ENCODE data around the gene PAM16. TPM values are rescaled to one million over a fixed set of nuclear protein-coding genes. Genes with fewer than 3 reads are reported as not detected.

Gene PAM16
- total RNA-seq, 3 donors from 2014 or later (not counting 1 experiment from before 2014, with no cell fraction given) = 29.4 to 42.7 (median 39.0) TPM

DNA sequence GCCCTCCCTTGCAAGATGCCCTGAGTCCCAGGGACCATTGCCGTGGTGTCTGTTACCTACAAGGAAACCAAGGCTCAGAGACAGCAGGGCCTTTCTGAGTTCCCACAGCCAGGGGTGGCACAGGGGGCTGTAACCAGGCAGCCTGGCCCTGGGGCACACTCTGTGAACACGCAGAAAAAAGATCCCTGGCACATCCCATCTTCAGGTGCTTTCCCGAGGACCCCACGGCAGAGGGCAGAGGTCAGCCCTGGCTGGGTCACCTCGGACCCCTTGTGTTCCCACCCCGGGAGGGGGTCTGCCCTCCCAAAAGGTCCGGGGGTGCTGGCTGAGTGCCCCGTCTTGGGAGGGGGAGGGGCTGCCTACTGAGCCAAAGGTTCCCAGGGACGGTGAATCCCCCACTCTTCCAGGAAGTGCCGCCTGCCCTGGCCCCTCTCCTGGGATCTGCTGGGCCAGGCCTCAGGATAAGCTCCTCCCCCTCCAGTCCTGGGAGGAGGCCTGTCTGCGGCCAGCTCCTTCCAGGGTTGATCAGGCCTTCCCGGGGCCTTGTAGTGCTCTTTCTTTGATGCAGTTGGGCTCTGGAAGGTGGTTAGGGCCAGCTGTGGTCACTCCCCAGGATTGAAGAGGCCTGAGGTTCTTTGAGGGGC is 27.2 kb downstream of the PAM16 start:
- 90% methylated on average over 12 of the region's 12 CpGs for WGBS (ENCODE audit: insufficient coverage)
- Mint-ChIP-seq H3K27ac (no peak overlapping the region), H3K36me3 (no peaks in the 10 kb centered on the region), H3K4me1 (peaks cover 0 to 12% of the 10 kb centered on the region in 2 donors), H3K27me3 (ENCODE audit: low read depth in 2 of 2) (peaks cover 0 to 7% of the 10 kb centered on the region in 2 donors), H3K9me3 (no peaks in the 10 kb centered on the region), H3K4me3 (no peak overlapping the region)
- H3K4me1 ChIP-seq (ENCODE audit: control insufficient read depth, insufficient read depth, low read length) = peaks cover 26% of the 10 kb centered on the region
- TF ChIP-seq, protein P1, sequence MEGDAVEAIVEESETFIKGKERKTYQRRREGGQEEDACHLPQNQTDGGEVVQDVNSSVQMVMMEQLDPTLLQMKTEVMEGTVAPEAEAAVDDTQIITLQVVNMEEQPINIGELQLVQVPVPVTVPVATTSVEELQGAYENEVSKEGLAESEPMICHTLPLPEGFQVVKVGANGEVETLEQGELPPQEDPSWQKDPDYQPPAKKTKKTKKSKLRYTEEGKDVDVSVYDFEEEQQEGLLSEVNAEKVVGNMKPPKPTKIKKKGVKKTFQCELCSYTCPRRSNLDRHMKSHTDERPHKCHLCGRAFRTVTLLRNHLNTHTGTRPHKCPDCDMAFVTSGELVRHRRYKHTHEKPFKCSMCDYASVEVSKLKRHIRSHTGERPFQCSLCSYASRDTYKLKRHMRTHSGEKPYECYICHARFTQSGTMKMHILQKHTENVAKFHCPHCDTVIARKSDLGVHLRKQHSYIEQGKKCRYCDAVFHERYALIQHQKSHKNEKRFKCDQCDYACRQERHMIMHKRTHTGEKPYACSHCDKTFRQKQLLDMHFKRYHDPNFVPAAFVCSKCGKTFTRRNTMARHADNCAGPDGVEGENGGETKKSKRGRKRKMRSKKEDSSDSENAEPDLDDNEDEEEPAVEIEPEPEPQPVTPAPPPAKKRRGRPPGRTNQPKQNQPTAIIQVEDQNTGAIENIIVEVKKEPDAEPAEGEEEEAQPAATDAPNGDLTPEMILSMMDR (IDR thresholded peaks at IDR 0.05) = no peak
- intact Hi-C loops (cut with micrococcal nuclease) = no loop called here
- no peak overlapping the region for H3K27ac ChIP-seq (ENCODE audit: low read length)
- H3K36me3 ChIP-seq (ENCODE audit: control insufficient read depth, insufficient read depth, low read length) = no peaks in the 10 kb centered on the region
- H3K4me3 ChIP-seq (ENCODE audit: low read length) = no peak overlapping the region
- H3K9me3 ChIP-seq (ENCODE audit: control insufficient read depth, insufficient read depth, low read length) = no peaks in the 10 kb centered on the region
- peaks cover 9% of the 10 kb centered on the region for H3K27me3 ChIP-seq (ENCODE audit: control insufficient read depth, insufficient read depth, low read length)
- ATAC-seq (no peak), DNase-seq (no peak)

DNA sequence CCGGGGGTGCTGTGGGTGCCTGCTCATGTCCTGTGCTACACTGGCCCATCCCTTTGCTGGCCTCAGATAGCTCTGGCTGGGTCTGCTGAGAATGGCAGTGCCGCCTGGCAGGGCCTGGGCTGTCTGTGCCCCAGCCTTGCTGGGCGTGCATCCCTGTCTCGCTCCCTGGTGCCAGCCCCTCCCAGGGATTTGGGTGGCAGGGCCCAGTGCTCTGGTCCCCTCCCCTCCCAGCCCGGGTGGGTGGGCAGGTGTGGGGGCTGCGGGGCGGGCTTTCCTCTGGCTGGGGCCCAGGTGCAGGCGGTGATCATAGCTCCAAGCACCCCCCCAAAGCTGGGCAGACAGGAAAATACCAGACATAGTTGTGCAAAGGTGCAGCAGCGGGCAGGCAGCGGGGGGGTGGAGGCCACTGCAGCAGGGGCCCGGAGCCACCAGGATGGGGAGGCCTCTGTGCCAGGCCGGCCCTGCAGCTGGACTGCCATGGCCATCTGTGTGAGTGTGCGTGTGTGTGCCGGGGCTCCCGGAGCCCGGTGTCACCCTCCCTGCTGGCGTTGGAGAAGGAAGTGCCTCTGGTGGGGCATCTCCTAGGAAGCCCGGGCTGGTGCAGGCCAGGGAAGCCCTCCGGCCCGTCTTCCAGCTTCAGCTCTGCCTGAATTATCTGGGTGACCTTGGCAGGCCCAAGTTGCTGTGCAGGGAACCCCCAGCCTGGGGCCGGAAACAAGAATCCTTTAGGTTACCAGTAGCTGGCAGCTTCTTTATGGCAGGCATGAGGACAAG is 27.9 kb downstream of the PAM16 start:
- Histone ChIP-seq H3K27me3 (ENCODE audit: control insufficient read depth, insufficient read depth, low read length) (peaks cover 4% of the 10 kb centered on the region), H3K4me3 (ENCODE audit: low read length) (no peak overlapping the region), H3K4me1 (ENCODE audit: control insufficient read depth, insufficient read depth, low read length) (peaks cover 21% of the 10 kb centered on the region), H3K9me3 (ENCODE audit: control insufficient read depth, insufficient read depth, low read length) (no peaks in the 10 kb centered on the region), H3K27ac (ENCODE audit: low read length) (no peak overlapping the region), H3K36me3 (ENCODE audit: control insufficient read depth, insufficient read depth, low read length) (no peaks in the 10 kb centered on the region)
- TF ChIP-seq, protein P1 (IDR thresholded peaks at IDR 0.05) = no peak
- H3K36me3 Mint-ChIP-seq = no peaks in the 10 kb centered on the region
- H3K27me3 Mint-ChIP-seq (ENCODE audit: low read depth in 2 of 2) = peaks cover 0 to 5% of the 10 kb centered on the region in 2 donors
- intact Hi-C loops (cut with micrococcal nuclease) = no loop called here
- H3K9me3 Mint-ChIP-seq = no peaks in the 10 kb centered on the region
- no peak overlapping the region for H3K27ac Mint-ChIP-seq
- no peak for ATAC-seq
- 92% methylated on average over 21 of the region's 21 CpGs for WGBS (ENCODE audit: insufficient coverage)
- DNase-seq = no peak
- H3K4me3 Mint-ChIP-seq = no peak overlapping the region
- peaks cover 0 to 11% of the 10 kb centered on the region in 2 donors for H3K4me1 Mint-ChIP-seq

DNA sequence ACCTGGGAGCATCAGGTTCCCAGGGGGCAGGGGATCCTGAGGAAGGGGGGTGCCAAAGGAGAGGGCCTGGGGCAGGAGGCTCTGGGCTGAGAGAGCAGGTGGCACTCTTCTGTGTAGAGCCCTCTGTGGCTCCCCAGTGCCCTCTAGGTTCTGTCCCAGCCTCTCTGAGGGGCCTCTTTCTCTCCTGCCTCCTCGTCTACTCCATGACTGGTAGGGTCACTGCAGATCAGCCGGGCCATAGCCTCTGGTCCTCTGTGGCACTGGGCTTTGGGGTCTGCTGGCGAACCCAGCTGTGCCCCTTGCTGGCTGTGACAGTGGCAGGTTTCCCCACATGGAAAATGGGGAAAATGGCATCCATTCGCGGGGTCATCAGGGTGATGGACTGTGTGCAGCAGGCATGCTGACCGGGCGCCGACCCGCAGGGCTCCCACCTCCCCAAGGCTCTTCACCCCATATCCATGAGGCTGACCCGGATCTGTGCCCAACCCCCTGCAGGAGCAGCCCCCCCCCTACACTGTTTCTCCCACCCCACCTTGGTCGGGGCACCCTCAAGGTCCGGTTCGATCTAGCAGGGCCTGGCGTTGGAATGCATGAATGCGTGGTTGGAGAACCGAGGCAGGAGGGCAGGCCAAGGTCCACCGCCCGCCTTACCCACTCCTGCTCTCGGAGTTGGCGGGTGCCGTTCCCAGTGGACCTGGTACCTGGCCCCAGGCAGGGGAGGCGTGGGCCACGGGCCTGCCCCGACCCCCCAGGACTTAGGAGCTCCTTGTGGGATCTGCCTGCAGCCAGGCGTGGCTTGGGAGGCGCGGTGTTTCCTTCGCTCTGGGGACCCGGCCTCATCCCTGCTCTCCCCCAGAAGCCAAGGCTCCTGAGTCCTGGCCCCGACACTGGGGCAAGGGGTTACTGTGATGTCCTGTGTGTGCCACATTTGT is 28.7 kb downstream of the PAM16 start:
- peaks cover 16% of the 10 kb centered on the region for H3K4me1 ChIP-seq (ENCODE audit: control insufficient read depth, insufficient read depth, low read length)
- Mint-ChIP-seq H3K9me3 (no peaks in the 10 kb centered on the region), H3K4me1 (peaks cover 0 to 9% of the 10 kb centered on the region in 2 donors), H3K27me3 (ENCODE audit: low read depth in 2 of 2) (peaks cover 0 to 4% of the 10 kb centered on the region in 2 donors), H3K36me3 (no peaks in the 10 kb centered on the region), H3K4me3 (no peak overlapping the region), H3K27ac (no peak overlapping the region)
- no peaks in the 10 kb centered on the region for H3K36me3 ChIP-seq (ENCODE audit: control insufficient read depth, insufficient read depth, low read length)
- TF ChIP-seq, protein P1 (IDR thresholded peaks at IDR 0.05) = no peak
- no peak for DNase-seq
- peaks cover 2% of the 10 kb centered on the region for H3K27me3 ChIP-seq (ENCODE audit: control insufficient read depth, insufficient read depth, low read length)
- H3K27ac ChIP-seq (ENCODE audit: low read length) = no peak overlapping the region
- intact Hi-C loops (cut with micrococcal nuclease) = no loop called here
- WGBS (ENCODE audit: insufficient coverage) = 94% methylated on average over 30 of the region's 30 CpGs
- ATAC-seq = no peak
- H3K9me3 ChIP-seq (ENCODE audit: control insufficient read depth, insufficient read depth, low read length) = no peaks in the 10 kb centered on the region
- H3K4me3 ChIP-seq (ENCODE audit: low read length) = no peak overlapping the region
